GM12878 (cell line): ENCODE results near the gene LIN28B. TPM values are rescaled to one million over a fixed set of nuclear protein-coding genes. Genes with fewer than 3 reads are reported as not detected.

Experiments used
- ATAC-seq: fragments of 200-7000 bp; cut with Tn5 transposase; 3 replicates; pipeline ENCODE4 v1.9.1; 2020; ENCODE audit warnings: mild to moderate bottlenecking, moderate library complexity
- BruUV-seq: library from RNA; stranded (reverse); fragments of 400-500 nt; replicated peaks from 2 replicates; lab custom pipeline; 2021; lab: Mats Ljungman, UMichigan
- CTCF ChIA-PET: fragments of 300-600 bp; sonication (Branson Sonifier 250); formaldehyde crosslinking; extraction: SDS; loops from one replicate; lab custom pipeline; 2021; ENCODE audit warnings: inconsistent platforms; lab: Yijun Ruan, JAX
- POLR2A ChIA-PET: fragments of 350-600 bp; formaldehyde crosslinking; extraction: SDS; loops from one replicate; lab custom pipeline; 2021; ENCODE audit warnings: inconsistent platforms; lab: Charles Lee
- RAD21 ChIA-PET: fragments of 300-600 bp; sonication (Branson Sonifier 250); formaldehyde crosslinking; loops from one replicate; lab custom pipeline; 2023; ENCODE audit warnings: antibody characterized with exemption; ENCODE audit not compliant: unreplicated experiment; lab: Charles Lee
- SMC1A ChIA-PET: fragments of 300-600 bp; sonication (Branson Sonifier 250); formaldehyde crosslinking; loops from one replicate; lab custom pipeline; 2023; ENCODE audit not compliant: unreplicated experiment, uncharacterized antibody; lab: Charles Lee
- DNase-seq: peaks from one replicate; pipeline ENCODE4 v3.0.0-alpha.2; 2011; ENCODE audit warnings: low read depth, low spot score
- FAIRE-seq: peaks from 3 replicates; lab custom pipeline; 2011; peaks lifted over from hg19 to GRCh38; lab: Jason Lieb, UNC
- H2AFZ ChIP-seq: 2 replicates; pipeline ENCODE4 v1.6.0; 2011; ENCODE audit warnings: low read depth, low read length, control low read depth; ENCODE audit not compliant: control insufficient read depth
- H3K27ac ChIP-seq: 2 replicates; pipeline ENCODE4 v1.5.1; 2011; ENCODE audit warnings: control low read depth; ENCODE audit not compliant: control insufficient read depth, insufficient read depth
- H3K27me3 ChIP-seq, 2 experiments: replicated peaks in 1 of 2; 2 replicates each; pipeline versions ENCODE4 v1.6.0 to v1.6.1; 2011; ENCODE audit warnings: low read length in 1 of 2; ENCODE audit not compliant: control insufficient read depth in 2 of 2, insufficient read depth in 2 of 2
- H3K36me3 ChIP-seq, 2 experiments: 2 replicates each; pipeline ENCODE4 v1.5.1; 2011; ENCODE audit warnings: low read length in 1 of 2; ENCODE audit not compliant: control insufficient read depth in 2 of 2, insufficient read depth in 2 of 2
- H3K4me1 ChIP-seq: 2 replicates; pipeline ENCODE4 v1.6.1; 2011; ENCODE audit warnings: mild to moderate bottlenecking, low read length, moderate library complexity, mixed read lengths; ENCODE audit not compliant: control insufficient read depth, insufficient read depth
- H3K4me2 ChIP-seq: 2 replicates; pipeline ENCODE4 v1.6.0; 2011; ENCODE audit warnings: control low read depth; ENCODE audit not compliant: control insufficient read depth, insufficient read depth
- H3K4me3 ChIP-seq: fragments of 200-600 bp; sonication (generic); 2 replicates; pipeline ENCODE4 v1.5.1; 2016
- H3K79me2 ChIP-seq: 2 replicates; pipeline ENCODE4 v1.6.0; 2011; ENCODE audit warnings: low read length; ENCODE audit not compliant: control insufficient read depth, insufficient read depth
- H3K9ac ChIP-seq: 2 replicates; pipeline ENCODE4 v1.8.0; 2011; ENCODE audit warnings: low read length, control low read depth, mixed read lengths; ENCODE audit not compliant: control insufficient read depth, insufficient read depth
- H3K9me3 ChIP-seq: replicated peaks from 3 replicates; pipeline ENCODE4 v1.5.1; 2011; ENCODE audit warnings: mild to moderate bottlenecking, low read length; ENCODE audit not compliant: control insufficient read depth, insufficient read depth
- H4K20me1 ChIP-seq: 2 replicates; pipeline ENCODE4 v1.6.0; 2011; ENCODE audit not compliant: control insufficient read depth, insufficient read depth
- NR2C2 ChIP-seq: IDR thresholded peaks from 2 replicates; pipeline ENCODE4 v1.6.1; 2011; ENCODE audit warnings: borderline replicate concordance, low read depth; ENCODE audit not compliant: control insufficient read depth, insufficient read length
- NR2F1 ChIP-seq: fragments of 450-650 bp; conservative IDR thresholded peaks from 2 replicates; pipeline ENCODE4 v1.6.1; 2017; ENCODE audit warnings: mild to moderate bottlenecking
- PAX5 ChIP-seq: IDR thresholded peaks from 2 replicates; pipeline ENCODE4 v1.6.1; 2011; ENCODE audit warnings: low read depth, low read length, borderline replicate concordance
- POU2F2 ChIP-seq: IDR thresholded peaks from 3 replicates; pipeline ENCODE4 v1.6.1; 2011; ENCODE audit warnings: low read depth, mild to moderate bottlenecking, low read length, borderline replicate concordance
- RELA ChIP-seq: fragments of 450-650 bp; IDR thresholded peaks from 2 replicates; pipeline ENCODE4 v1.8.0; 2014; ENCODE audit warnings: borderline replicate concordance; ENCODE audit not compliant: partially characterized antibody
- WGBS: methylation state at CpG from one replicate; pipeline ENCODE4 v1.1.6; 2016; ENCODE audit warnings: low lambda C conversion rate; ENCODE audit not compliant: insufficient replicate concordance, insufficient coverage; ENCODE audit errors: missing lambda C conversion rate; 5-methylcytosine and 5-hydroxymethylcytosine counted together
- in situ Hi-C: fragments of 300-500 bp; cut with MboI; formaldehyde crosslinking; loops from 9 replicates; pipeline ENCODE4 v1.14.3; 2018; ENCODE audit warnings: mixed read lengths
- intact Hi-C: fragments of 100-400 bp; cut with micrococcal nuclease; formaldehyde crosslinking; loops from one replicate; pipeline ENCODE4 v1.14.2; 2022; ENCODE audit not compliant: unreplicated experiment
- polyA plus RNA-seq, 11 experiments: library from polyadenylated mRNA; depleted of rRNA in 4 of 11; unstranded in 6 of 11; stranded (reverse) in 5 of 11; fragments of >200 nt; fragmentation: Nextera tagmentation in 4 of 11; fragmentation: Illumina TruSeq in 1 of 11; extraction: Ambion mirVana in 4 of 11; extraction: Trizol in 1 of 11; gene quantifications; 1 replicate in 1 of 11; 2 replicates in 10 of 11; pipeline versions ENCODE4 v1.2.1 to v1.2.3, GENCODE V29; 2011 to 2016; ENCODE audit warnings: inconsistent platforms in 2 of 11, missing spikeins in 2 of 11, low read depth in 1 of 11
- total RNA-seq, 4 experiments: library from RNA; depleted of rRNA in 3 of 4; stranded (reverse); fragments of >200 nt in 3 of 4; fragmentation: Illumina TruSeq in 1 of 4; extraction: Trizol in 1 of 4; gene quantifications; 2 replicates each; pipeline versions ENCODE4 v1.2.1 to v1.2.3, GENCODE V29; 2013 to 2021
- TF ChIP-seq, protein P1 (sequence below): IDR thresholded peaks from 2 replicates; pipeline ENCODE4 v1.6.1; 2011; ENCODE audit warnings: borderline replicate concordance, low read depth, mild to moderate bottlenecking, moderate library complexity, low read length; ENCODE audit not compliant: insufficient read depth, poor library complexity, severe bottlenecking

Gene LIN28B
- total and polyA plus RNA-seq, 10 of the 15 experiments (the other 5 are each of a cell fraction or from before 2014, with no cell fraction given) = 0.01 to 2.4 (median 0.09) TPM; not detected in 6

- SMC1A ChIA-PET = no interaction called here
- POLR2A ChIA-PET = no interaction called here
- in situ Hi-C loops (no loop called here), intact Hi-C loops (no loop called here)
- RAD21 ChIA-PET = no interaction called here
- no peak overlapping the region for H2AFZ ChIP-seq
- H4K20me1 ChIP-seq = no peaks in the 10 kb centered on the region
- H3K4me2 ChIP-seq = no peak overlapping the region
- no peaks in the 10 kb centered on the region; the same call in 2 of the 3 replicates for H3K9me3 ChIP-seq
- CTCF ChIA-PET = interaction anchor here (0.9 to 1.4 kb wide), 2 partner anchors 11 to 167 kb away, joined by 3 read pairs; no protein-coding TSS in a partner anchor
- FAIRE-seq (no peak), DNase-seq (no peak), ATAC-seq (no peak)
- no peaks in the 10 kb centered on the region for H3K4me1 ChIP-seq
- 11% methylated on average over 16 of the region's 16 CpGs for WGBS
- H3K79me2 ChIP-seq = no peaks in the 10 kb centered on the region
- H3K9ac ChIP-seq = no peak overlapping the region
- peaks cover 1 to 13% of the 10 kb centered on the region in 2 experiments; a peak in 3 of 4 replicates for H3K27me3 ChIP-seq
- no peaks in the 10 kb centered on the region for H3K36me3 ChIP-seq
- H3K4me3 ChIP-seq = no peak overlapping the region
- H3K27ac ChIP-seq = no peak overlapping the region
- BruUV-seq = no TSS peak
- TF ChIP-seq PAX5 (no peak), NR2C2 (no peak), POU2F2 (no peak), RELA (no peak), NR2F1 (no peak)
- TF ChIP-seq, protein P1, sequence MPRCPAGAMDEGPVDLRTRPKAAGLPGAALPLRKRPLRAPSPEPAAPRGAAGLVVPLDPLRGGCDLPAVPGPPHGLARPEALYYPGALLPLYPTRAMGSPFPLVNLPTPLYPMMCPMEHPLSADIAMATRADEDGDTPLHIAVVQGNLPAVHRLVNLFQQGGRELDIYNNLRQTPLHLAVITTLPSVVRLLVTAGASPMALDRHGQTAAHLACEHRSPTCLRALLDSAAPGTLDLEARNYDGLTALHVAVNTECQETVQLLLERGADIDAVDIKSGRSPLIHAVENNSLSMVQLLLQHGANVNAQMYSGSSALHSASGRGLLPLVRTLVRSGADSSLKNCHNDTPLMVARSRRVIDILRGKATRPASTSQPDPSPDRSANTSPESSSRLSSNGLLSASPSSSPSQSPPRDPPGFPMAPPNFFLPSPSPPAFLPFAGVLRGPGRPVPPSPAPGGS = no peak
These were observed 778 bp upstream of the LIN28B start for GRCh38 chr6:104955927-104956730.
